Astrocyte of the cerebellum (primary cell): ENCODE results near the gene CSNK2A2.

Experiments used
- DNase-seq: peaks from one replicate; pipeline ENCODE4 v3.0.0-alpha.2; 2011; ENCODE audit warnings: low read depth
- H3K4me3 ChIP-seq: 2 replicates; pipeline ENCODE4 v1.5.1; 2011; ENCODE audit warnings: mild to moderate bottlenecking, low read depth, low read length, moderate library complexity
- CTCF ChIP-seq: IDR thresholded peaks from 2 replicates; pipeline ENCODE4 v1.5.1; 2012; ENCODE audit warnings: low read length, low read depth, moderate library complexity, mild to moderate bottlenecking; ENCODE audit errors: missing control alignments
- in situ Hi-C: cut with HindIII; loops from 2 replicates; pipeline ENCODE4 v1.10.0; 2017; ENCODE audit warnings: low sequenced_read_pairs

The CSNK2A2 gene

DNA sequence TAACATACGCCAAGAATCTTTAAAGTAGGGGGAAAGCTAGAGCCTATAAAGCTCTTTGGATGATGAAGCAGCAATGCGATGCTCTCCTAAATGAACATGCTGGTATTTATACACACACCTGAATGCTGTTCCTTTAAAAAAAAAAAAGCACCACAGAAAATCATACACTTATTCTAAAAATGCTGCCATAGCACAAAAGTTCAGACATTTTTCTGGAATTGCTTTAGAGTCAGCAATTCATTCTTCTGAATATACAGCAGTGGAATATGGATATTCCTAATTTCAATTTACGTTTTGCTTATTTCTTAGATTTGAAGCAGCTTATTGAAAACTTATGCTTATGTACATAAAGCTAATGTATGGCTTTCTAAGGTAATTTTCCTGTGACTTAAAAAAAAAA, 3.1 kb downstream of the CSNK2A2 start:
- no peak for TF ChIP-seq CTCF
- no peak for DNase-seq
- in situ Hi-C loops = no loop called here
- no peak overlapping the region for H3K4me3 ChIP-seq

DNA sequence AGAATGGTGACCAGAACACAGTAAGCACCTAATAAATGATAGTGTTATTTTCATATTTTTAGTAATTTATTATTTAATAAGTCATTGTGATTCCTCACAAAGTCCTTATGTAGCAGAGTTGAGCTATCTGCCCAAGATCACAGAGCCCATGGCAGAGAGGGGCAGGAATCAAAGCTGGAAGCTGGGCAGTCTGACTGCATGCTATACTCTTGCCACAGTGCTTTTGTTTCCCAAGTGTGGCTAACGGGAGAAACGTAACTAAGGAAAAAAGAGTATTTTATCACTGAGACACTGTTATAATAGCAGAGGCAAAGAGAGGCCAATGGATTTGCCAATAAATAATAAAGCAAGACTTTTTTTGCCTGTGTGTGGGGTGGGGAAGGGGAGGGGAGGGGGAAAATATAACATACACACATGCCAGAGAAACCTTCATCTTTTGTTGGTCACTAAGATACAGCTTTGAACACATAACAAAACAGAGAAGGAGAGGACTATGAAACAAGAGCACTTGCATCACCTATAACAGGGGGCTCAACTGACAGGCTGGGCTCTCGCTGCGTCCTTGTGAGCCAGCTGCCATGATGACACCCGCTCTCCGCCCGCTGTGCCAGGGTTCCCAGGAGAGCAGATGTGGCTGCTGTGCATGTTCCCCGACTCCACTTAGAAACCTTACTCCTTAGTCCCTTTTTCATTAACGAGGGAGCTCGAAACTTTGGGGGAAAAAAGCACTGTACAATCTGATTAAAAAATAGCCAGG, 10.1 kb downstream of the CSNK2A2 start:
- in situ Hi-C loops = no loop called here

DNA sequence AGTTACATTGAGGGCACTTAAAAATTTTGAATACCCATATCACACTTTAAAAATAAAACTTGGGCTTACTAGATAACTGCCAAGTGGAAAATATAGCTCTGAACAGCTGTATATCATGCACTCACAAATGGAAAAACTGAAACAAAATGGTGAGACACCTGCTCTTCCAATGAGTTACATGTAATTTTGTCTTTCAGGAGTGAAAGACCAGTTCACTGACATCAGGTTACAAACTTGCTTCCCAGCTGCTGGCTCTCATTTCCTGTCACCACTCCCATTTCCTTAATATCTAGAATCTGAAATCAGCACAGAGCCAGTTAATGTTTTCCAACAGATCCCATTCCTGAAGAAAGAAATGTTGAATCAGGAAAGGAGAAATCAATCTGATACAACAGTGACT, 10.8 kb downstream of the CSNK2A2 start:
- no peak overlapping the region for H3K4me3 ChIP-seq
- no peak for TF ChIP-seq CTCF
- no peak for DNase-seq
- in situ Hi-C loops = no loop called here

More for the DNA sequence above, 10.1 kb downstream of the CSNK2A2 start:
- no peak for DNase-seq
- H3K4me3 ChIP-seq = no peak overlapping the region
- TF ChIP-seq CTCF = no peak

GRCh38 chr16:58186176-58186944, 11.5 kb downstream of the CSNK2A2 start:
- TF ChIP-seq CTCF = no peak
- in situ Hi-C loops = no loop called here
- H3K4me3 ChIP-seq = no peak overlapping the region
- no peak for DNase-seq

- DNase-seq = no peak
- H3K4me3 ChIP-seq = no peak overlapping the region
- no peak for TF ChIP-seq CTCF
- in situ Hi-C loops = no loop called here
Observed at GRCh38 chr16:58177353-58177710, 20.6 kb downstream of the CSNK2A2 start.

DNA sequence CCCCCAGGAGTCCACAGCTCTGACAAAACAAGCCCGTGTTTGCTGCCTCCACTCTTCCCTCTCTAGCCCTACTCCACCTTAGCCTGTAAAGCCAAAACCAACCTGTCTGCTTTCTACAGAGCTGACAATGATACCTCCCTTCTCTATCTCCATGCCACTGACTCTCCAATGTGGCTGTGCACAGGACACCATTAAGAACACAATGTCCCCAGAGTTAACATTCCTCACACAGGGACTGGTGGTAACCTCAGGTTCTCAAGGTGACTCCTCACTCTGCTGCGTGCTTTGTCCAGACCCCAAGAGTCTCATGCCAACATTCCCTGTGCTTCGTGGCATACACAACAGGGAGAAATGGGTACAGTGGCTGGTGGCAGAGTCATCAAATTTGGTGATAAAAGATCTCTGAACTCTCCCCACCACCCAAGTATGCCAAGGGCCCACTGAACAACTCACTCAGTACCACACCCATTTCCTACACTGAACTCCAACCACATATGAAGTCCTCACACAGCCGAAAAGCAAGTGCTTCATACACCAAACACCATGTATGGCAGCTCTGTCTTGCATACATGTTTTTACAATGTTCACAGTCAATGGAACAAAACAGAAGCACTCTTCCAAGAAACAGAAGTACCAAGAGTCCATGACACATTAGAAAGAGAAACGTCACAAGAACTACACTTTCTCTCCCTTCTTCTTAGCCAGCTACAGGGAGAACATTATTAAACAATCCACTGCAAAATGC, 21.1 kb downstream of the CSNK2A2 start:
- no peak for DNase-seq
- in situ Hi-C loops = no loop called here
- H3K4me3 ChIP-seq = no peak overlapping the region
- no peak for TF ChIP-seq CTCF
